ENCODE measurements around the gene GBA2.

GRCh38 chr9:35792024-35792813, 43.2 kb upstream of the GBA2 start:
- no peak for TF ChIP-seq POLR2A (IDR thresholded peaks at IDR 0.05)
- no peak for TF ChIP-seq CTCF (IDR thresholded peaks at IDR 0.05)
